ENCODE measurements around the gene LETM1. TPM values are rescaled to one million over a fixed set of nuclear protein-coding genes. Genes with fewer than 3 reads are reported as not detected.

Gene LETM1
- total RNA-seq, 2 donors from 2014 or later = 32.1 to 63.1 TPM

GRCh38 chr4:1854752-1855151 is 1.2 kb downstream of the LETM1 start:
- TF ChIP-seq CTCF (IDR thresholded peaks at IDR 0.05) (no peak), POLR2A (IDR thresholded peaks at IDR 0.05) (no peak), POLR2AphosphoS5 (IDR thresholded peaks at IDR 0.05) (no peak)
- H3K36me3 ChIP-seq = no peaks in the 10 kb centered on the region
- no peaks in the 10 kb centered on the region for H3K27me3 ChIP-seq (replicated peaks; ENCODE audit: insufficient read depth)
- no peaks in the 10 kb centered on the region for H3K9me3 ChIP-seq
- H3K4me1 ChIP-seq (replicated peaks) = peaks cover 5% of the 10 kb centered on the region
- DNase-seq (ENCODE audit: low spot score) = no peak
- intact Hi-C loops (cut with DNase I) = no loop called here
- H3K27ac ChIP-seq = no peak overlapping the region
- 69% methylated on average over 1 of the region's 1 CpG for WGBS
- H3K4me3 ChIP-seq = peak overlapping the region; percentile 82 to 94

- 73% methylated on average over 9 of the region's 9 CpGs for WGBS
- H3K4me3 ChIP-seq = no peak overlapping the region
- DNase-seq (ENCODE audit: low spot score) = no peak
- no peaks in the 10 kb centered on the region for H3K27me3 ChIP-seq (replicated peaks; ENCODE audit: insufficient read depth)
- no peaks in the 10 kb centered on the region for H3K36me3 ChIP-seq
- TF ChIP-seq POLR2AphosphoS5 (IDR thresholded peaks at IDR 0.05) = no peak
- TF ChIP-seq POLR2A (IDR thresholded peaks at IDR 0.05) = no peak
- no peak for TF ChIP-seq CTCF (IDR thresholded peaks at IDR 0.05)
- intact Hi-C loops (cut with DNase I) = no loop called here
- peaks cover 5% of the 10 kb centered on the region for H3K4me1 ChIP-seq (replicated peaks)
- no peak overlapping the region for H3K27ac ChIP-seq
- H3K9me3 ChIP-seq = no peaks in the 10 kb centered on the region
Observed at GRCh38 chr4:1852904-1853623, 2.9 kb downstream of the LETM1 start.

DNA sequence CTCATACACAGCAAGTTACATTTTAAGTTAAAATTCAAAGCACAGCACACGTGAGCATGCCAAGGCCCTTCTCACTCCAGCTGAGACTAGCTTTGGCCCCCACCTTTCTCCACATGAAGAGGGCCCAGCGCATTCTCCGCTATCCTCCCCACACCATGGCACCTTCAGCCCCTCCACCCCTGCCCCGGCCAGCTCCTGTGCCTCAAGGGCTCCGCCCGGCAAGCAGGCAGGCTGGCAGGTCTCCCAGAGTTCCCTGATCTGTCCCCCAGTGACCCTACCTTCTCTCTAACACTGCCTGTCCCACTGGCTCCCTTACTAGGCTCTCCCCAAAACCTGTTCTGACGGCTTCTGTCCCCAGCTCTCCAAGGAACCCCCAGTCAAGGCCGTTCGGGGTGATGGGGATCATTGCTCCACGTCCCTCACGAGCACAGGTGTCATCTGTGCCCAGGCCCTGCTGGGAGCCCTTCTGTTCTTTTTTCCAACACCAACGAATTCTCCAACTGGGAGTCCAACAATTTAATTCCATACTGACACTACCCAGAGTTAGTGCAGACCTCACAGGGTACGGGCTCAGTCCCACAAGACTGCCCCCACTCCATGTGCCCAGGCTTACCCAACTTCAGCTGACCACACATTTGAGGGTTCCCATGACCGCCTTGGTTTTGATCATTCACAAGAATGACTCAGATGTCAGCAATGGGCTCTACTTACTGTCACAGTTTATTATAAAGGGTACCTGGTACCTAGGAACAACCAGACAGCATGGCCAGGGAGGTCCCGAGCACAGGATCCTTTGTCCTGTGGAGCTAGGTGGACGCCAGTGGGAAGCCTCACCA is 4.2 kb downstream of the LETM1 start:
- DNase-seq (ENCODE audit: low spot score) = no peak
- Histone ChIP-seq H3K4me1 (replicated peaks) (no peaks in the 10 kb centered on the region), H3K9me3 (no peaks in the 10 kb centered on the region), H3K27ac (no peak overlapping the region), H3K27me3 (replicated peaks; ENCODE audit: insufficient read depth) (no peaks in the 10 kb centered on the region), H3K36me3 (no peaks in the 10 kb centered on the region), H3K4me3 (no peak overlapping the region)
- no peak for TF ChIP-seq CTCF (IDR thresholded peaks at IDR 0.05)
- TF ChIP-seq POLR2A (IDR thresholded peaks at IDR 0.05) = no peak
- TF ChIP-seq POLR2AphosphoS5 (IDR thresholded peaks at IDR 0.05) = no peak
- intact Hi-C loops (cut with DNase I) = no loop called here
- WGBS = 78% methylated on average over 16 of the region's 16 CpGs

- no peaks in the 10 kb centered on the region for H3K4me1 ChIP-seq (replicated peaks)
- no peaks in the 10 kb centered on the region for H3K27me3 ChIP-seq (replicated peaks; ENCODE audit: insufficient read depth)
- no peaks in the 10 kb centered on the region for H3K36me3 ChIP-seq
- H3K4me3 ChIP-seq = no peak overlapping the region
- 78% methylated on average over 11 of the region's 11 CpGs for WGBS
- intact Hi-C loops (cut with DNase I) = no loop called here
- DNase-seq (ENCODE audit: low spot score) = no peak
- H3K9me3 ChIP-seq = no peaks in the 10 kb centered on the region
- TF ChIP-seq POLR2AphosphoS5 (IDR thresholded peaks at IDR 0.05) = no peak
- no peak for TF ChIP-seq POLR2A (IDR thresholded peaks at IDR 0.05)
- TF ChIP-seq CTCF (IDR thresholded peaks at IDR 0.05) = no peak
- no peak overlapping the region for H3K27ac ChIP-seq
Observed at GRCh38 chr4:1851160-1851559, 4.8 kb downstream of the LETM1 start.

Measured in prostate gland (tissue), 2 donors.